Left kidney (tissue), 2 donors: ENCODE measurements around the gene ASMT. TPM values are rescaled to one million over a fixed set of nuclear protein-coding genes. Genes with fewer than 3 reads are reported as not detected.
"Not testable (repeated sequence)": the region's sequence is repeated elsewhere in the genome, so short reads cannot be mapped to it uniquely, and the experiment has no call there.

Source experiments
- DNase-seq: peaks from one replicate; pipeline ENCODE4 v3.0.0-alpha.2; 2013
- polyA plus RNA-seq: library from polyadenylated mRNA; unstranded; fragments of 120-200 nt; gene quantifications from one replicate; pipeline ENCODE4 v1.2.1, GENCODE V29; 2013; ENCODE audit not compliant: insufficient read length

Gene ASMT
- polyA plus RNA-seq, 1 donor, result 0.10 TPM

- DNase-seq, result peak; percentile 85
Measured at GRCh38 chrX:1649621-1650020, 34.8 kb downstream of the ASMT start.

GRCh38 chrX:1652011-1652811, 37.4 kb downstream of the ASMT start:
- DNase-seq, result peak; percentile 34

GRCh38 chrX:1656379-1656778, 41.5 kb downstream of the ASMT start:
- DNase-seq, result no peak

- DNase-seq, result peak; percentile 60
Measured at GRCh38 chrX:1657367-1658070, 42.7 kb downstream of the ASMT start.

GRCh38 chrX:1658071-1658491, 43.2 kb downstream of the ASMT start:
- DNase-seq, result no peak

- DNase-seq, result no peak
Measured at GRCh38 chrX:1659664-1660461, 45.0 kb downstream of the ASMT start.

- DNase-seq, result no peak
Measured at GRCh38 chrX:1661048-1661921, 46.4 kb downstream of the ASMT start.

GRCh38 chrX:1661922-1662221, 47.0 kb downstream of the ASMT start:
- no peak for DNase-seq

GRCh38 chrX:1667566-1667965, 52.7 kb downstream of the ASMT start:
- no peak for DNase-seq

GRCh38 chrX:1673337-1673736, 58.5 kb downstream of the ASMT start:
- no peak for DNase-seq

- DNase-seq, result no peak
Measured at GRCh38 chrX:1676866-1677265, 62.0 kb downstream of the ASMT start.

- DNase-seq, result no peak
Measured at GRCh38 chrX:1679238-1679637, 64.4 kb downstream of the ASMT start.

- no peak for DNase-seq
Measured at GRCh38 chrX:1681439-1681838, 66.6 kb downstream of the ASMT start.

- DNase-seq, result not testable (repeated sequence)
Measured at GRCh38 chrX:1681856-1682255, 67.0 kb downstream of the ASMT start.

GRCh38 chrX:1682501-1682900, 67.6 kb downstream of the ASMT start:
- not testable (repeated sequence) for DNase-seq

- not testable (repeated sequence) for DNase-seq
Measured at GRCh38 chrX:1684883-1685282, 70.0 kb downstream of the ASMT start.

GRCh38 chrX:1685444-1685880, 70.6 kb downstream of the ASMT start:
- not testable (repeated sequence) for DNase-seq

- DNase-seq, result no peak
Measured at GRCh38 chrX:1686642-1687041, 71.8 kb downstream of the ASMT start.
